VCaP (cell line): ENCODE data around the gene RAD9B.
"Not testable (repeated sequence)": the region's sequence is repeated elsewhere in the genome, so short reads cannot be mapped to it uniquely, and the experiment has no call there.

Experiments
- H3K27ac ChIP-seq: fragments of 450-650 bp; 2 replicates; pipeline ENCODE4 v1.5.1; 2017
- TF ChIP-seq, protein P1 (sequence below): fragments of 450-650 bp; conservative IDR thresholded peaks from 2 replicates; pipeline ENCODE4 v1.5.1; 2017; ENCODE audit warnings: mild to moderate bottlenecking, moderate library complexity

The RAD9B gene

DNA sequence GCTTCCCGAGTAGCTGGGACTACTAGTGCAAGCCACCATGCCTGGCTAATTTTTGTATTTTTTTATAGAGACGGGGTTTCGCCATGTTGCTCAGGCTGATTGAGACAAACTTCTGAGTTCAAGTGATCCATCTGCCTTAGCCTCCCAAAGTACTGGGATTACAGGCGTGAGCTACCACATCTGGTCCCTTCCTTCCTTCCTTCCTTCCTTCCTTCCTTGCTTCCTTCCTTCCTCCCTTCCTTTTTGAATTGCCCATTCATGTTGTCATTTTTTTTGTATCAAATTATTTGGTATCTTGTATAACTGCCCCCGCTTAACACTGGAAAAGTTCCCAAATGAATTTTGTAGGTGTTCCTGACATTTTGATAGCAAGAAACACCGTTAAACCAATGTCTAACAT lies 11.7 kb downstream of the RAD9B start:
- TF ChIP-seq, protein P1, sequence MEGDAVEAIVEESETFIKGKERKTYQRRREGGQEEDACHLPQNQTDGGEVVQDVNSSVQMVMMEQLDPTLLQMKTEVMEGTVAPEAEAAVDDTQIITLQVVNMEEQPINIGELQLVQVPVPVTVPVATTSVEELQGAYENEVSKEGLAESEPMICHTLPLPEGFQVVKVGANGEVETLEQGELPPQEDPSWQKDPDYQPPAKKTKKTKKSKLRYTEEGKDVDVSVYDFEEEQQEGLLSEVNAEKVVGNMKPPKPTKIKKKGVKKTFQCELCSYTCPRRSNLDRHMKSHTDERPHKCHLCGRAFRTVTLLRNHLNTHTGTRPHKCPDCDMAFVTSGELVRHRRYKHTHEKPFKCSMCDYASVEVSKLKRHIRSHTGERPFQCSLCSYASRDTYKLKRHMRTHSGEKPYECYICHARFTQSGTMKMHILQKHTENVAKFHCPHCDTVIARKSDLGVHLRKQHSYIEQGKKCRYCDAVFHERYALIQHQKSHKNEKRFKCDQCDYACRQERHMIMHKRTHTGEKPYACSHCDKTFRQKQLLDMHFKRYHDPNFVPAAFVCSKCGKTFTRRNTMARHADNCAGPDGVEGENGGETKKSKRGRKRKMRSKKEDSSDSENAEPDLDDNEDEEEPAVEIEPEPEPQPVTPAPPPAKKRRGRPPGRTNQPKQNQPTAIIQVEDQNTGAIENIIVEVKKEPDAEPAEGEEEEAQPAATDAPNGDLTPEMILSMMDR, result no peak
- H3K27ac ChIP-seq, result no peak overlapping the region

DNA sequence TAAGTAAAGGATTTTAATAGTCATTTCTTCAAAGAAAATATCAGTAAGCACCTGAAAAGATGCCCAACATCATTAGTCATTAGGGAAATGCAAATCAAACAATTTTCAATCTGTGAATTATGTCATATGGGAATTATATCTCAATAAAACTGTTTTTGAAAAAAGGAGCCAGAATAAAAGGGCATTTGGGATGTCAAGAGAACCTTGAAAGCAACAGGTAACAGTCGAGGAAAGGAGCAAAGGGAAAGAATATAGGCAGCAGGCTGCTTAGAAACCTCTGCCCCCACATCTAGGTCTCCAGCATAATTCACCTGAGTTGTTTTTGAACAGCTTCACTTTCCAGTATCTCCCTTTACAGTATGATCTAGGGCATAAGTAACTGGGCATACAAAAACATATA lies 12.2 kb downstream of the RAD9B start:
- no peak overlapping the region for H3K27ac ChIP-seq
- TF ChIP-seq, protein P1, result no peak

DNA sequence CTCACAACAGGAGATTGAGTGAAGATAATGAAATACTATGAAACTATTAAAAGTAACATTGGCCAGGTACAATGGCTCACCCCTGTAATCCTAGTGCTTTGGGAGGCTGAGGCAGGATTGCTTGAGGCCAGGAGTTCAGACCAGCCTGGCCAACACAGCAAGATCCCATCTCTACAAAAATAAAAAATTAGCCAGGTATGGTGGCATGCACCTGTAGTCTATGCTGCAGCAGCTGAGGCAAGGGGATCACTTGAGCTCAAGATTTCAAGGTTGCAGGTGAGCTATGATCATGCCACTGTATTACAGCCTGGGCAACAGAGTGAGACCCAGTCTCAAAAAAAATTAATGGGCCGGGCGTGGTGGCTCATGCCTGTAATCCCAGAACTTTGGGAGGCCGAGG lies 14.9 kb downstream of the RAD9B start:
- TF ChIP-seq, protein P1, result no peak
- H3K27ac ChIP-seq, result no peak overlapping the region

DNA sequence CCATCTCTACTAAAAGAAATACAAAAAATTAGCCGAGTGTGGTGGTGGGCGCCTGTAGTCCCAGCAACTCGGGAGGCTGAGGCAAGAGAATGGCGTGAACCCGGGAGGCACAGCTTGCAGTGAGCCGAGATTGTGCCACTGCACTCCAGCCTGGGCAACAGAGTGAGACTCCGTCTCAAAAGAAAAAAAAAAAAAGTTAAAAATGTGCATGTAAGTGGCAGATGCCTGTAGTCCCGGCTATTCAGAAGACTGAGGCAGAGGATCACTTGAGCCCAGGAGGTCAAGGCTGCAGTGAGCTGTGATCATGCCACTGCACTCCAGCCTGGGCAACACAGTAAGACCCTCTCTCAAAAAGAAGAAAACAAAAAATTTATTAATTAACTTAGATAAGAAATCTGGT lies 15.9 kb downstream of the RAD9B start:
- not testable (repeated sequence) for H3K27ac ChIP-seq

DNA sequence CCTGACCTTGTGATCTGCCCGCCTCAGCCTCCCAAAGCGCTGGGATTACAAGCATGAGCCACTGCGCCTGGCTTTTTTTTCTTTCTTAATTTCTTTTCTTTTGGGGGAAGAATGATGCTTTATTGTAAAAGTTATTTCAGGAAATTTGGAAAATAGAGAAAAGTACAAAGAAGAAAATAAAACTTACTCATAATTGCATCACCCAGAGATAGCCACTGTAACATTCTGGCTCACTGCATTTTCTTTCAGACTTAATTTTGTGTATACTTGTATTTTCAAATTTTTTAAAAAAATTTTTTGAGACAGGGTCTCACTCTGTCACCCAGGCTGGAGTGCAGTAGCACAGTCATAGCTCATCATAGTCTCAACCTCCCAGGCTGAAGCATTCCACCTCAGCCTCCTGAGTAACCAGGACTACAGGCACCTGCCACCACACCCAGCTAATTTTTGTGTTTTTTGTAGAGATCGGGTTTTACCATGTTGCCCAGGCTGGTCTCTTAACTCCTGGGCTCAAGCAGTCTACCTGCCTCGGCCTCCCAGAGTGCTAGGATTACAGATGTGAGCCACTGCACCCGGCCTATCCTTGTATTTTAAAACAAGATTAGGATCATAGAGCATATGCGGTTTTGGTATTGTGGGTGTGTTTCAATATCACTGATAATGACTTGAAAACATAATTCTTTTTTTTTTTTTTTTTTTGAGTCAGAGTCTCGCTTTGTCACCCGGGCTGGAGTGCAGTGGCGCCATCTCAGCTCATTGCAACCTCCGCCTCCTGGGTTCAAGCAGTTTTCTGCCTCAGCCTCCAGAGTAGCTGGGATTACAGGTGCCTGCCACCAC lies 19.0 kb downstream of the RAD9B start:
- not testable (repeated sequence) for H3K27ac ChIP-seq

DNA sequence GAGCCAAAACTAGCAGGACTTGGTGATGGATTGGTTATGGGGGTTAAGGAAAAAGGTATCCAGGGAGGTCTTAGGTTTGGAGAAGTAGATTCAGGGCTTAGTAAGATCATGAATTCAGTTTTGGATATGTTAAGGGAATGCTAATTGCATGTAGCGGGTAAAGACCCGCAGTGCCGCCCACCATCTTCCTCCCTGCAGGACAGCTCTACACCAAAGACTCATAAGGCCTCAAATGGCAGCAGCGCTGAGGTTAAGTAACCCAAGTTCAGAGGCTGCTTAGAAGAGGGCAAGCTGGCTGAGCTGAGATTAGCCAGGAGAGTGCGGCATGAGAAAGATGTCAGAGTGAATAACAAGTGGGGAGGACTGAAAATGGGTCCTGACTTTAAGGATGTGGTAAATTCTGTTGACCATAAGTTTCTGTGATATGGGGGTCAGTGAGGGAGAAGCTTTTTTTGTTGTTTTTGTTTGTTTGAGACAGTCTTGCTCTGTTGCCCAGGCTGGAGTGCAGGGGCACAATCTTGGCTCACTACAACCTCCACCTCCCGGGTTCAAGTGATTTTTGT lies 26.2 kb downstream of the RAD9B start:
- no peak overlapping the region for H3K27ac ChIP-seq
- TF ChIP-seq, protein P1, result no peak

DNA sequence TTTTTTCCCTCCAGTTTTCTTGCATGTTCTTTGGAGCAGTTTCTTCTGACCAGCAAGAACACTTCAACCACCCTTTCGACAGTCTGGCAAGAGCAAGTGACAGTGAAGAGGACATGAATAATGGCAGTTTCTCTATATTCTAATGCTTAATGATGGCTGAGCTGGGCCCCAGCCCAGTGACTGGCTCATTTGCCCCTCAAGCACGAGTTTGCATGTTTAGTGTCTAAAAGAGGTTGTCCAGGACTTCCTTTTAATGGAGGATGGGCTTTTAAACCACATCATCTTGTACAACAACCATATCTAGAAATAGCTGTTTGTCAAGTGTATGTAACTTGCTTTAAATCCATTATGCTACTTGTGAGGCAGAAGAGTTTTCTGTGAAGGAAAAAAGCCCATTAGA lies 28.4 kb downstream of the RAD9B start:
- TF ChIP-seq, protein P1, result no peak
- no peak overlapping the region for H3K27ac ChIP-seq

DNA sequence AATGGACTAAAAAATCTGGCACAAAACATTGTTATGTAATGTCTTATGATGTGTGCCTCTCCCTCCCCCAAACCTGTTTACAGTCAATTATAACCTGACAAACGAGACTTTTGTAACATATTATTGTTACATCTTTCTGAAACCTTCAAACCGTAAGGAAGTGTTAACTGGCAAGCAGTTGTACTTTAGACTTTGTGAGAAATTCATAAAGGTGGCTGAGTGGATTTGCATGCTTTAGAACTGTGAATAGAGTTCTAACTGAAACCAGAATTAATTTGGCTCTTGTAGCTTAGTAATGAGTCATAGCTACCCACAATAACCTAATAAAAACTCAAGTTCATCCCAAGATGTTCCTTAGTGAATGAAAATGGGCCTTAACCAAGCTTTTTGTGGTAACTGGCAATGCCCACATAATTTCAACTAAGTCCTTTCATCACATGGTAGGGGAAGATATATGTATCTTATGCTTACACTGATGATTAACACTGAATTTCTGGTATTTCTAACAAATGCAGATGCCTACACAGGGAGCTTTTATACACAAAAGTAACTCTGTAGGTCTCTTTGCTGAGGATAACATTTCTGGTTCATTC lies 29.7 kb downstream of the RAD9B start:
- no peak overlapping the region for H3K27ac ChIP-seq
- TF ChIP-seq, protein P1, result no peak
